Esophagus muscularis mucosa (tissue), 3 donors: Measurements from ENCODE around the gene CLEC16A.

Source experiments
- POLR2A ChIP-seq: fragments of 450-650 bp; IDR thresholded peaks from one replicate; pipeline ENCODE4 v1.6.1; 2017; ENCODE audit warnings: antibody characterized with exemption, moderate library complexity, mild to moderate bottlenecking, low read depth
- TF ChIP-seq, protein P1 (sequence below), 3 experiments: fragments of 200-600 bp in 2 of 3; fragments of 450-650 bp in 1 of 3; sonication (generic) in 2 of 3; IDR thresholded peaks; one replicate each; pipeline ENCODE4 v1.5.1; 2017 to 2019; ENCODE audit warnings: antibody characterized with exemption in 3 of 3, mild to moderate bottlenecking in 2 of 3, moderate library complexity in 1 of 3

DNA sequence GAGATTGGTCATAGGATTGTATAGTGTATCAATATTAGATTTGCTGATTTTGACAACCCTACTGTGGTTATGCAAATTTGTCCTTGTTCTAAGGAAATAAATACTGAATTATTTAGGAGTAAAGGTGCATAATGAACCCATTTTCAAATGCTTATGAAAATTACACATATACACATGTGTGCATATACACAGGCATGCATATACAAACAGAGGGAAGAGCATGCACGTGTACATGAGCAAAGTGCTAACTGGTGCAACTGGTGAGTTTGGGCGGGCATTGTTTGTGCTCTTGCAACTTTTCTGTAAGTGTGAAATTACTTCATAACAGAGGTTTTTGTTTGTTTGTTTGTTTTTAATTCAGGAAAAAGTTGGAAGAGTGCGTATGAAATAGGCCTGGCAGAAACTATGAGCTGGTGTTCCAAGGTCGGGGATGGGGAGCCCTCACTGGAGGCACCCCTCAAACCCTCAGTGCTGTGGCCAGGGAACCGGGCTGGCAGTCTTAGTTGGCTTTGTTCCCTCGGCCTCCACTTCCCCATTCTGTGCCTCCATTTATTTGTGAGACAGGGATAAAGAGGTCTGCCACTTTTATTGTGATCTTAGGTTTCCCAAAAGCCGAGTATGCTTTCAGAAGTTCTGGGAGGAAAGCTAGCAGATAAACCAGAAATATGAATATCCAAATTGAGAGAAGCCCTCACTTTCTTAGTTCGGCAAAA, 7.9 kb upstream of the CLEC16A start:
- TF ChIP-seq, protein P1, sequence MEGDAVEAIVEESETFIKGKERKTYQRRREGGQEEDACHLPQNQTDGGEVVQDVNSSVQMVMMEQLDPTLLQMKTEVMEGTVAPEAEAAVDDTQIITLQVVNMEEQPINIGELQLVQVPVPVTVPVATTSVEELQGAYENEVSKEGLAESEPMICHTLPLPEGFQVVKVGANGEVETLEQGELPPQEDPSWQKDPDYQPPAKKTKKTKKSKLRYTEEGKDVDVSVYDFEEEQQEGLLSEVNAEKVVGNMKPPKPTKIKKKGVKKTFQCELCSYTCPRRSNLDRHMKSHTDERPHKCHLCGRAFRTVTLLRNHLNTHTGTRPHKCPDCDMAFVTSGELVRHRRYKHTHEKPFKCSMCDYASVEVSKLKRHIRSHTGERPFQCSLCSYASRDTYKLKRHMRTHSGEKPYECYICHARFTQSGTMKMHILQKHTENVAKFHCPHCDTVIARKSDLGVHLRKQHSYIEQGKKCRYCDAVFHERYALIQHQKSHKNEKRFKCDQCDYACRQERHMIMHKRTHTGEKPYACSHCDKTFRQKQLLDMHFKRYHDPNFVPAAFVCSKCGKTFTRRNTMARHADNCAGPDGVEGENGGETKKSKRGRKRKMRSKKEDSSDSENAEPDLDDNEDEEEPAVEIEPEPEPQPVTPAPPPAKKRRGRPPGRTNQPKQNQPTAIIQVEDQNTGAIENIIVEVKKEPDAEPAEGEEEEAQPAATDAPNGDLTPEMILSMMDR (IDR thresholded peaks at IDR 0.05) = no peak
- TF ChIP-seq POLR2A = no peak
